SHP77 treated with DMSO at 0.1 percent for 48 hours (cell line): ENCODE results near the gene AKNA.

ENCODE experiments used
- DNase-seq: peaks from one replicate; lab custom pipeline; 2025; lab: John Stamatoyannopoulos, UW

AKNA gene

GRCh38 chr9:114357360-114357759 is 30.4 kb downstream of the AKNA start:
- no peak for DNase-seq

- no peak for DNase-seq
These were observed 31.0 kb downstream of the AKNA start for GRCh38 chr9:114356792-114357191.

GRCh38 chr9:114355821-114356220 is 32.0 kb downstream of the AKNA start:
- DNase-seq = no peak

GRCh38 chr9:114351932-114352331 is 35.9 kb downstream of the AKNA start:
- DNase-seq = no peak

GRCh38 chr9:114350636-114351401 is 37.0 kb downstream of the AKNA start:
- DNase-seq = no peak

GRCh38 chr9:114349713-114350480 is 37.9 kb downstream of the AKNA start:
- no peak for DNase-seq

- no peak for DNase-seq
These were observed 38.8 kb downstream of the AKNA start for GRCh38 chr9:114348906-114349482.

GRCh38 chr9:114348261-114348905 is 39.4 kb downstream of the AKNA start:
- no peak for DNase-seq

GRCh38 chr9:114347675-114348074 is 40.1 kb downstream of the AKNA start:
- no peak for DNase-seq

GRCh38 chr9:114346146-114346545 is 41.6 kb downstream of the AKNA start:
- no peak for DNase-seq

- no peak for DNase-seq
These were observed 42.2 kb downstream of the AKNA start for GRCh38 chr9:114345493-114346065.

- DNase-seq = no peak
These were observed 43.1 kb downstream of the AKNA start for GRCh38 chr9:114344692-114345091.

- no peak for DNase-seq
These were observed 43.6 kb downstream of the AKNA start for GRCh38 chr9:114344188-114344566.

GRCh38 chr9:114343471-114344187 is 44.2 kb downstream of the AKNA start:
- no peak for DNase-seq

- DNase-seq = no peak
These were observed 44.9 kb downstream of the AKNA start for GRCh38 chr9:114342755-114343440.

GRCh38 chr9:114341991-114342390 is 45.8 kb downstream of the AKNA start:
- no peak for DNase-seq

GRCh38 chr9:114341152-114341830 is 46.5 kb downstream of the AKNA start:
- no peak for DNase-seq

- DNase-seq = no peak
These were observed 48.5 kb downstream of the AKNA start for GRCh38 chr9:114339130-114339908.

- no peak for DNase-seq
These were observed 49.6 kb downstream of the AKNA start for GRCh38 chr9:114338187-114338586.
